Body of pancreas (tissue), 4 donors: Measurements from ENCODE around the gene DDX39A. TPM values are rescaled to one million over a fixed set of nuclear protein-coding genes. Genes with fewer than 3 reads are reported as not detected.
"Not testable (repeated sequence)": the region's sequence is repeated elsewhere in the genome, so short reads cannot be mapped to it uniquely, and the experiment has no call there.

Experiments used
- ATAC-seq: fragments of 150-250 bp; one replicate; pipeline ENCODE4 v1.9.1; 2016
- DNase-seq, 4 donors: peaks; one replicate each; pipeline ENCODE4 v3.0.0-alpha.2; 2019
- H3K27ac ChIP-seq, 4 donors: fragments of 200-600 bp; sonication (generic); 1 replicate in 3 of 4; 2 replicates in 1 of 4; pipeline versions ENCODE4 v1.5.1 to v1.6.1; 2016 to 2019; ENCODE audit warnings: mild to moderate bottlenecking in 1 of 4, mixed read lengths in 1 of 4, moderate library complexity in 1 of 4
- H3K27me3 ChIP-seq, 2 donors: fragments of 200-600 bp; sonication (generic); one replicate each; pipeline ENCODE4 v1.6.0; 2016; ENCODE audit warnings: mild to moderate bottlenecking in 1 of 2
- H3K36me3 ChIP-seq, 2 donors: fragments of 200-600 bp; sonication (generic); replicated peaks in 1 of 2; 2 replicates each; pipeline ENCODE4 v1.5.1; 2016; ENCODE audit warnings: low read depth in 2 of 2; ENCODE audit not compliant: insufficient read depth in 1 of 2
- H3K4me1 ChIP-seq: fragments of 200-600 bp; sonication (generic); one replicate; pipeline ENCODE4 v1.6.0; 2016
- H3K4me3 ChIP-seq, 2 donors: fragments of 200-600 bp; sonication (generic); 1 replicate in 1 of 2; 2 replicates in 1 of 2; pipeline ENCODE4 v1.5.1; 2016 to 2019
- H3K9me3 ChIP-seq, 3 donors: fragments of 200-600 bp; sonication (generic); 1 replicate in 2 of 3; 2 replicates in 1 of 3; pipeline ENCODE4 v1.5.1; 2016
- POLR2A ChIP-seq, 3 donors: fragments of 450-650 bp; IDR thresholded peaks; one replicate each; pipeline ENCODE4 v1.6.1; 2016; ENCODE audit warnings: antibody characterized with exemption in 3 of 3, mild to moderate bottlenecking in 2 of 3
- WGBS, 2 donors: methylation state at CpG; one replicate each; pipeline ENCODE4 v1.1.5; 2017; 5-methylcytosine and 5-hydroxymethylcytosine counted together
- intact Hi-C: fragments of 100-400 bp; cut with DNase I; formaldehyde crosslinking; loops from one replicate; pipeline ENCODE4 v1.15.1; 2023
- total RNA-seq, 2 donors: library from RNA; depleted of rRNA; stranded (reverse); fragments of >200 nt; gene quantifications; one replicate each; pipeline ENCODE4 v1.1.0, GENCODE V29; 2016
- TF ChIP-seq, protein P1 (sequence below), 7 experiments: fragments of 450-650 bp in 4 of 7; fragments of 200-600 bp in 3 of 7; sonication (generic) in 3 of 7; IDR thresholded peaks; one replicate each; pipeline ENCODE4 v1.5.1; 2016 to 2019; ENCODE audit warnings: antibody characterized with exemption in 7 of 7

The DDX39A gene
- total RNA-seq, 2 donors from 2014 or later = 32.4 to 86.7 TPM

DNA sequence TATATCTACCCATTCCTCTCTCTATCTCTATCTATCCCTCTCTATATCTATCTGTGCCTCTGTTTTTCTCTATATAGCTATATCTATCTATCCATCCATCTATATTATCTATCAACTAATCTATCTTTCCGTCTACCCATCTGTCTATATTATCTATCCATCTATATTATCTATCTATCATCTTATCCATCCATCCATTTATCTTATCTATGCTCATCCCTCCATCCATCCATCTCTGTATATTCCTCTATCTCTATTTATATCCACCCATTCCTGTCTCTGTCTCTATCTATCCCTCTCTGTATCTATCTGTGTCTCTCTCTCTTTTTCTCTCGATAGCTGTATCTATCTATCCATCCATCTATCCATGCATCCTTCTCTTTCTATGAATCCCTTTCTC, 41.8 kb upstream of the DDX39A start:
- Histone ChIP-seq H3K4me3 (no peak overlapping the region), H3K36me3 (peaks cover 0 to 24% of the 10 kb centered on the region in 2 donors), H3K27ac (no peak overlapping the region), H3K27me3 (no peaks in the 10 kb centered on the region), H3K4me1 (no peaks in the 10 kb centered on the region), H3K9me3 (no peaks in the 10 kb centered on the region)
- intact Hi-C loops = no loop called here
- ATAC-seq (no peak), DNase-seq (no peak)
- no peak for TF ChIP-seq POLR2A (IDR thresholded peaks at IDR 0.05)
- TF ChIP-seq, protein P1, sequence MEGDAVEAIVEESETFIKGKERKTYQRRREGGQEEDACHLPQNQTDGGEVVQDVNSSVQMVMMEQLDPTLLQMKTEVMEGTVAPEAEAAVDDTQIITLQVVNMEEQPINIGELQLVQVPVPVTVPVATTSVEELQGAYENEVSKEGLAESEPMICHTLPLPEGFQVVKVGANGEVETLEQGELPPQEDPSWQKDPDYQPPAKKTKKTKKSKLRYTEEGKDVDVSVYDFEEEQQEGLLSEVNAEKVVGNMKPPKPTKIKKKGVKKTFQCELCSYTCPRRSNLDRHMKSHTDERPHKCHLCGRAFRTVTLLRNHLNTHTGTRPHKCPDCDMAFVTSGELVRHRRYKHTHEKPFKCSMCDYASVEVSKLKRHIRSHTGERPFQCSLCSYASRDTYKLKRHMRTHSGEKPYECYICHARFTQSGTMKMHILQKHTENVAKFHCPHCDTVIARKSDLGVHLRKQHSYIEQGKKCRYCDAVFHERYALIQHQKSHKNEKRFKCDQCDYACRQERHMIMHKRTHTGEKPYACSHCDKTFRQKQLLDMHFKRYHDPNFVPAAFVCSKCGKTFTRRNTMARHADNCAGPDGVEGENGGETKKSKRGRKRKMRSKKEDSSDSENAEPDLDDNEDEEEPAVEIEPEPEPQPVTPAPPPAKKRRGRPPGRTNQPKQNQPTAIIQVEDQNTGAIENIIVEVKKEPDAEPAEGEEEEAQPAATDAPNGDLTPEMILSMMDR (IDR thresholded peaks at IDR 0.05) = no peak
- WGBS, 2 donors = 83 to 85% methylated on average over 2 of the region's 2 CpGs

DNA sequence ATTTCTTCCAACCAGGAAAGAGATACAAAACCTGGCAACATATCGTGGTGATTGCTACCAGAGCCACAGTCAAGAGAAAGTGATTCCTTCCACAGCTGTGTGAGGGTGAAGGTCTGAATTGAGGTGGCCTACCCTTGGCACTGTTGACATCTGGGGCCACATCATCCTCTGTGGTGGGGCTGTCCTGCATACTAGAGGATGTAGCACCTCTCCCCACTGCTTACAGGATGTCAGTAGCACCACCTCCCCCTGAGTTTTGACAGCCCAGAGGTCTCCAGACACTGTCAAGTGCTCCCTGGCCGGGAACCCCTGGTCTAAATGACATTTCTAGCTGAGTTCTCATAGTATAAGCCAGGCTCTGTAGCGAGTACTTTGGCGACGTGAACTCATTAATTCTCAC, 40.6 kb upstream of the DDX39A start:
- Histone ChIP-seq H3K27ac (no peak overlapping the region), H3K4me1 (no peaks in the 10 kb centered on the region), H3K4me3 (no peak overlapping the region), H3K36me3 (peaks cover 0 to 23% of the 10 kb centered on the region in 2 donors), H3K27me3 (no peaks in the 10 kb centered on the region), H3K9me3 (no peaks in the 10 kb centered on the region)
- ATAC-seq (no peak), DNase-seq (no peak)
- WGBS, 2 donors = 84 to 86% methylated on average over 5 of the region's 5 CpGs
- TF ChIP-seq, protein P1 (IDR thresholded peaks at IDR 0.05) = no peak
- no peak for TF ChIP-seq POLR2A (IDR thresholded peaks at IDR 0.05)
- intact Hi-C loops = no loop called here

DNA sequence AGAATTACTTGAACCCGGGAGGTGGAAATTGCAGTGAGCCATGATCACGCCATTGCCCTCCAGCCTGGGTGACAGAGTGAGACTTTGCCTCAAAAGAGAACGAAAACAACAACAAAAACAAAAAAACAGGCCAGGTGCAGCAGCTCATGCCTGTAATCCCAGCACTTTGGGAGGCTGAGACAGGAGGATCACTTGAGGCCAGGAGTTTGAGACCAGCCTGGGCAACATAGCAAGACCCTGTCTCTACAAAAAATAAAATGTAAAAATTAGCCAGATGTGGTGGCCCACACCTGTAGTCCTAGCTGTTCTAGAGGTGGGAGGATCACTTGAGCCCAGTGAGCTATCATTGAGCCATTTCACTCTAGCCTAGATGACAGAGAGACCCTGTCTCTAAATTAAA, 33.2 kb upstream of the DDX39A start:
- peaks cover 0 to 22% of the 10 kb centered on the region in 2 donors for H3K36me3 ChIP-seq
- H3K27ac ChIP-seq = not testable (repeated sequence)

DNA sequence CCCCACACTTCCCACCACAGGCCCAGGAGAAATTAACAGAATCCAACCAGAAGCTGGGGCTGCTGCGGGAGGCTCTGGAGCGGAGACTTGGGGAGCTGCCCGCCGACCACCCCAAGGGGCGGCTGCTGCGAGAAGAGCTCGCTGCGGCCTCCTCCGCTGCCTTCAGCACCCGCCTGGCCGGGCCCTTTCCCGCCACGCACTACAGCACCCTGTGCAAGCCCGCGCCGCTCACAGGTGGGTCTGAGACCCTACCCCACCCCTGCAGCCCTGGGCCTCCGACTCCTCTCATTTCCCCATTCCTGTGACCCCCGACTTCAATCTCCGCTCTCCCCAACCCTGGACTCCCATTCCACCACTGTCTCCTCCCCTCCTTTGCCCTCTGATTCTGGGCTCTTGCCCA, 31.7 kb upstream of the DDX39A start:
- DNase-seq = no peak
- peaks cover 0 to 29% of the 10 kb centered on the region in 2 donors for H3K36me3 ChIP-seq

More for the DNA sequence above, 33.2 kb upstream of the DDX39A start:
- 91 to 97% methylated on average over 3 of the region's 3 CpGs for WGBS, 2 donors
- intact Hi-C loops, H3K27me3 ChIP-seq, DNase-seq, H3K4me3 ChIP-seq, H3K4me1 ChIP-seq, ATAC-seq, H3K9me3 ChIP-seq: not testable (repeated sequence)

DNA sequence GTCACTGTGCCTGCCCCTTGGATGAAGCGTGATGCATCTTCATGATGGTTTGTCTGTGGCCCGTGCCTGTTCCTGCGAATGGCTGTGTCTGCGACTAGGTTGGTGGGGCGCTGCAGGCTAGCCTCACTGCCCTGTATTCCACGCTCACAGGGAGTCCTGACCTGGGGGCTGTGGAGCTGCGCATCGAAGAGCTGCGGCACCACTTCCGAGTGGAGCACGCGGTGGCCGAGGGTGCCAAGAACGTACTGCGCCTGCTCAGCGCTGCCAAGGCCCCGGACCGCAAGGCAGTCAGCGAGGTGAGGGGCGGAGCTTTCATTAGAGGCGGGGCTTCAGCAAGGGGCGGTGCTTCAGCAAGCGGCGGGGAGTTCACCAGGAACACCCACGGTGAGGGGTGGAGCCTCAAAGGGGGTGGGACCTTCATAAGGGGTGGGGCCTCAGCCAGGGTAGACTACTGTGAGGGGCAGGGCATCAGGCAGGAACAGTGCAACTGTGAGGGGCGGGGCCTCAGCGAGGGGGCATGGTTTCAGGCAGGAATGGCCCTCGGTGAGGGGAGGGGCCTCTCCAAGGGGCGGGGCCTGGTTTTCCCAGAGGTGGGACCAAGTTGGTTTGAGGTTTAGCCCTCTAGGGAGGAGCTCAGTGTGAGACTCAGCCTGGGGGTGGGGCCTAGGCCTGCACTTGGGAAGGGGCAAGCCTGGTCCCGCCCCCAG, 31.2 kb upstream of the DDX39A start:
- Histone ChIP-seq H3K27ac (no peak overlapping the region), H3K4me3 (no peak overlapping the region), H3K4me1 (no peaks in the 10 kb centered on the region), H3K36me3 (peaks cover 0 to 30% of the 10 kb centered on the region in 2 donors), H3K27me3 (no peaks in the 10 kb centered on the region), H3K9me3 (no peaks in the 10 kb centered on the region)
- 86 to 87% methylated on average over 23 to 30 of the region's 30 CpGs for WGBS, 2 donors
- DNase-seq (no peak), ATAC-seq (no peak)
- intact Hi-C loops = no loop called here
- no peak for TF ChIP-seq POLR2A (IDR thresholded peaks at IDR 0.05)
- TF ChIP-seq, protein P1 (IDR thresholded peaks at IDR 0.05) = no peak

More for the DNA sequence above, 31.7 kb upstream of the DDX39A start:
- 96 to 100% methylated on average over 9 to 15 of the region's 19 CpGs for WGBS, 2 donors
- Histone ChIP-seq H3K27me3 (no peaks in the 10 kb centered on the region), H3K27ac (no peak overlapping the region), H3K9me3 (no peaks in the 10 kb centered on the region), H3K4me1 (no peaks in the 10 kb centered on the region), H3K4me3 (no peak overlapping the region)
- TF ChIP-seq, protein P1 (IDR thresholded peaks at IDR 0.05) = no peak
- TF ChIP-seq POLR2A (IDR thresholded peaks at IDR 0.05) = no peak
- ATAC-seq = no peak
- intact Hi-C loops = no loop called here
